ENCODE results near the gene ZSCAN5C. TPM values are rescaled to one million over a fixed set of nuclear protein-coding genes. Genes with fewer than 3 reads are reported as not detected.

ZSCAN5C gene
- total RNA-seq, 1 experiment from 2014 or later = not detected

Other genes starting within 250 kb of the ZSCAN5C start
- gene NLRP5, start 215.5 kb upstream of the ZSCAN5C start, total RNA-seq (2014; rRNA removed) = not detected in 2 replicates
- gene ZNF787, start 81.0 kb upstream of the ZSCAN5C start, total RNA-seq (2014; rRNA removed) = 25.8 and 26.9 TPM in 2 replicates
- 35.4 and 42.6 TPM in 2 replicates for gene ZNF444, start 61.0 kb upstream of the ZSCAN5C start, total RNA-seq (2014; rRNA removed)
- not detected in 2 replicates for gene GALP, start 26.3 kb upstream of the ZSCAN5C start, total RNA-seq (2014; rRNA removed)
- not detected in 2 replicates for gene ZSCAN5B, start 4.5 kb upstream of the ZSCAN5C start, total RNA-seq (2014; rRNA removed)
- gene EDDM13, start 70.5 kb downstream of the ZSCAN5C start, total RNA-seq (2014; rRNA removed) = not detected in 2 replicates
- gene ZSCAN5A, start 112.6 kb downstream of the ZSCAN5C start, total RNA-seq (2014; rRNA removed) = 2.9 and 4.6 TPM in 2 replicates
- gene ZNF582, start 191.3 kb downstream of the ZSCAN5C start, total RNA-seq (2014; rRNA removed) = 1.5 and 2.2 TPM in 2 replicates
- gene ZNF583, start 202.1 kb downstream of the ZSCAN5C start, total RNA-seq (2014; rRNA removed) = 8.8 and 11.1 TPM in 2 replicates

All from LHCN-M2 (cell line).